Measurements from ENCODE around the gene GGT5. TPM values are rescaled to one million over a fixed set of nuclear protein-coding genes. Genes with fewer than 3 reads are reported as not detected.
"Not testable (repeated sequence)": the region's sequence is repeated elsewhere in the genome, so short reads cannot be mapped to it uniquely, and the experiment has no call there.

The GGT5 gene
- 0.15 TPM for polyA plus RNA-seq (2013)

- WGBS (ENCODE audit: insufficient coverage), result 37% methylated on average over 6 of the region's 12 CpGs
- Histone ChIP-seq H3K4me3 (ENCODE audit: control insufficient read depth in 1 of 7, extremely low read depth in 1 of 7, insufficient read depth in 4 of 7, low read depth in 2 of 7, low read length in 6 of 7) (peak within 1 kb of the TSS in 1 of 7 experiments; percentile 62), H3K4me1 (ENCODE audit: control extremely low read depth in 1 of 4, control insufficient read depth in 4 of 4, insufficient read depth in 4 of 4, low read length in 3 of 4) (peaks cover 0 to 63% (median 36%) of the 10 kb centered on the region in 4 experiments)
- H3K36me3 ChIP-seq (ENCODE audit: control insufficient read depth in 4 of 4, insufficient read depth in 4 of 4, low read length in 3 of 4); H3K27ac ChIP-seq (ENCODE audit: insufficient read depth in 1 of 2, low read depth in 1 of 2, low read length in 2 of 2, poor library complexity in 1 of 2, severe bottlenecking in 2 of 2); H3K27me3 ChIP-seq (replicated peaks in 2 of 5; ENCODE audit: control insufficient read depth in 4 of 5, insufficient read depth in 5 of 5, low read length in 4 of 5); H3K9me3 ChIP-seq (ENCODE audit: control extremely low read depth in 1 of 5, control insufficient read depth in 4 of 5, insufficient read depth in 2 of 5, low read depth in 1 of 5, low read length in 4 of 5); POLR2A ChIA-PET: not testable (repeated sequence)
- peak; percentile 17 to 63 (median 61) for DNase-seq
- CTCF ChIA-PET, result interaction anchor here (1.0 to 4.4 kb wide), 6 partner anchors 14 to 68 kb away, joined by 3 to 25 read pairs (median 3); no protein-coding TSS in a partner anchor
Observed at GRCh38 chr22:24245030-24245431, at the start of gene GGT5. GGT5 (minus strand) TSS chr22:24245082; CDS start chr22:24244725, 357 bp downstream.

- H3K36me3 ChIP-seq (ENCODE audit: control insufficient read depth in 4 of 4, insufficient read depth in 4 of 4, low read length in 3 of 4); H3K4me1 ChIP-seq (ENCODE audit: control extremely low read depth in 1 of 4, control insufficient read depth in 4 of 4, insufficient read depth in 4 of 4, low read length in 3 of 4); H3K27me3 ChIP-seq (replicated peaks in 2 of 5; ENCODE audit: control insufficient read depth in 4 of 5, insufficient read depth in 5 of 5, low read length in 4 of 5); H3K27ac ChIP-seq (ENCODE audit: insufficient read depth in 1 of 2, low read depth in 1 of 2, low read length in 2 of 2, poor library complexity in 1 of 2, severe bottlenecking in 2 of 2); DNase-seq; POLR2A ChIA-PET; CTCF ChIA-PET; H3K9me3 ChIP-seq (ENCODE audit: control extremely low read depth in 1 of 5, control insufficient read depth in 4 of 5, insufficient read depth in 2 of 5, low read depth in 1 of 5, low read length in 4 of 5); H3K4me3 ChIP-seq (ENCODE audit: control insufficient read depth in 1 of 7, extremely low read depth in 1 of 7, insufficient read depth in 4 of 7, low read depth in 2 of 7, low read length in 6 of 7): not testable (repeated sequence)
- WGBS (ENCODE audit: insufficient coverage), result no CpG with 5 or more reads among the region's 3 CpGs
Observed at GRCh38 chr22:24292202-24292830, 47.4 kb upstream of the GGT5 start.

GRCh38 chr22:24291515-24292201, 46.8 kb upstream of the GGT5 start:
- CTCF ChIA-PET, result no interaction called here

GRCh38 chr22:24290459-24290858, 45.6 kb upstream of the GGT5 start:
- Histone ChIP-seq H3K27ac (ENCODE audit: insufficient read depth in 1 of 2, low read depth in 1 of 2, low read length in 2 of 2, poor library complexity in 1 of 2, severe bottlenecking in 2 of 2) (no peak overlapping the region), H3K27me3 (replicated peaks in 2 of 5; ENCODE audit: control insufficient read depth in 4 of 5, insufficient read depth in 5 of 5, low read length in 4 of 5) (no peaks in the 10 kb centered on the region), H3K9me3 (ENCODE audit: control extremely low read depth in 1 of 5, control insufficient read depth in 4 of 5, insufficient read depth in 2 of 5, low read depth in 1 of 5, low read length in 4 of 5) (no peaks in the 10 kb centered on the region), H3K4me3 (ENCODE audit: control insufficient read depth in 1 of 7, extremely low read depth in 1 of 7, insufficient read depth in 4 of 7, low read depth in 2 of 7, low read length in 6 of 7) (no peak overlapping the region), H3K4me1 (ENCODE audit: control extremely low read depth in 1 of 4, control insufficient read depth in 4 of 4, insufficient read depth in 4 of 4, low read length in 3 of 4) (peaks cover 0 to 7% (median 4%) of the 10 kb centered on the region in 4 experiments), H3K36me3 (ENCODE audit: control insufficient read depth in 4 of 4, insufficient read depth in 4 of 4, low read length in 3 of 4) (peaks cover 0 to 5% (median 3%) of the 10 kb centered on the region in 4 experiments)
- DNase-seq, result no peak
- ChIA-PET CTCF (no interaction called here), POLR2A (no interaction called here)

More at GRCh38 chr22:24291515-24292201, 46.8 kb upstream of the GGT5 start:
- POLR2A ChIA-PET, result no interaction called here
- no peak for DNase-seq
- Histone ChIP-seq H3K9me3 (ENCODE audit: control extremely low read depth in 1 of 5, control insufficient read depth in 4 of 5, insufficient read depth in 2 of 5, low read depth in 1 of 5, low read length in 4 of 5) (no peaks in the 10 kb centered on the region), H3K36me3 (ENCODE audit: control insufficient read depth in 4 of 4, insufficient read depth in 4 of 4, low read length in 3 of 4) (peaks cover 0 to 6% (median 3%) of the 10 kb centered on the region in 4 experiments), H3K4me3 (ENCODE audit: control insufficient read depth in 1 of 7, extremely low read depth in 1 of 7, insufficient read depth in 4 of 7, low read depth in 2 of 7, low read length in 6 of 7) (no peak overlapping the region), H3K27me3 (replicated peaks in 2 of 5; ENCODE audit: control insufficient read depth in 4 of 5, insufficient read depth in 5 of 5, low read length in 4 of 5) (no peaks in the 10 kb centered on the region), H3K27ac (ENCODE audit: insufficient read depth in 1 of 2, low read depth in 1 of 2, low read length in 2 of 2, poor library complexity in 1 of 2, severe bottlenecking in 2 of 2) (no peak overlapping the region), H3K4me1 (ENCODE audit: control extremely low read depth in 1 of 4, control insufficient read depth in 4 of 4, insufficient read depth in 4 of 4, low read length in 3 of 4) (peaks cover 0 to 4% (median 3%) of the 10 kb centered on the region in 4 experiments)
- 94% methylated on average over 3 of the region's 3 CpGs for WGBS (ENCODE audit: insufficient coverage)

- WGBS (ENCODE audit: insufficient coverage), result 88% methylated on average over 2 of the region's 4 CpGs
- ChIA-PET CTCF (interaction anchor here (1.0 kb wide), 1 partner anchor 100 kb away, joined by 3 read pairs; no protein-coding TSS in a partner anchor), POLR2A (no interaction called here)
- Histone ChIP-seq H3K4me3 (ENCODE audit: control insufficient read depth in 1 of 7, extremely low read depth in 1 of 7, insufficient read depth in 4 of 7, low read depth in 2 of 7, low read length in 6 of 7) (no peak overlapping the region), H3K27me3 (replicated peaks in 2 of 5; ENCODE audit: control insufficient read depth in 4 of 5, insufficient read depth in 5 of 5, low read length in 4 of 5) (no peaks in the 10 kb centered on the region), H3K36me3 (ENCODE audit: control insufficient read depth in 4 of 4, insufficient read depth in 4 of 4, low read length in 3 of 4) (peaks cover 0 to 12% (median 4%) of the 10 kb centered on the region in 4 experiments), H3K9me3 (ENCODE audit: control extremely low read depth in 1 of 5, control insufficient read depth in 4 of 5, insufficient read depth in 2 of 5, low read depth in 1 of 5, low read length in 4 of 5) (no peaks in the 10 kb centered on the region), H3K4me1 (ENCODE audit: control extremely low read depth in 1 of 4, control insufficient read depth in 4 of 4, insufficient read depth in 4 of 4, low read length in 3 of 4) (peaks cover 0 to 7% (median 4%) of the 10 kb centered on the region in 4 experiments), H3K27ac (ENCODE audit: insufficient read depth in 1 of 2, low read depth in 1 of 2, low read length in 2 of 2, poor library complexity in 1 of 2, severe bottlenecking in 2 of 2) (no peak overlapping the region)
- no peak for DNase-seq
Observed at GRCh38 chr22:24289741-24290163, 44.9 kb upstream of the GGT5 start.

- CTCF ChIA-PET, result interaction anchor here (1.0 kb wide), 1 partner anchor 99 kb away, joined by 3 read pairs; no protein-coding TSS in a partner anchor
- H3K4me3 ChIP-seq (ENCODE audit: control insufficient read depth in 1 of 7, extremely low read depth in 1 of 7, insufficient read depth in 4 of 7, low read depth in 2 of 7, low read length in 6 of 7), result no peak overlapping the region
- POLR2A ChIA-PET, result no interaction called here
- DNase-seq, result no peak
- H3K27ac ChIP-seq (ENCODE audit: insufficient read depth in 1 of 2, low read depth in 1 of 2, low read length in 2 of 2, poor library complexity in 1 of 2, severe bottlenecking in 2 of 2), result no peak overlapping the region
- H3K4me1 ChIP-seq (ENCODE audit: control extremely low read depth in 1 of 4, control insufficient read depth in 4 of 4, insufficient read depth in 4 of 4, low read length in 3 of 4), result peaks cover 0 to 7% (median 5%) of the 10 kb centered on the region in 4 experiments
- H3K9me3 ChIP-seq (ENCODE audit: control extremely low read depth in 1 of 5, control insufficient read depth in 4 of 5, insufficient read depth in 2 of 5, low read depth in 1 of 5, low read length in 4 of 5), result no peaks in the 10 kb centered on the region
- no peaks in the 10 kb centered on the region for H3K27me3 ChIP-seq (replicated peaks in 2 of 5; ENCODE audit: control insufficient read depth in 4 of 5, insufficient read depth in 5 of 5, low read length in 4 of 5)
- peaks cover 0 to 14% (median 4%) of the 10 kb centered on the region in 4 experiments for H3K36me3 ChIP-seq (ENCODE audit: control insufficient read depth in 4 of 4, insufficient read depth in 4 of 4, low read length in 3 of 4)
- 77% methylated on average over 3 of the region's 4 CpGs for WGBS (ENCODE audit: insufficient coverage)
Observed at GRCh38 chr22:24289114-24289513, 44.2 kb upstream of the GGT5 start.

- H3K27ac ChIP-seq (ENCODE audit: insufficient read depth in 1 of 2, low read depth in 1 of 2, low read length in 2 of 2, poor library complexity in 1 of 2, severe bottlenecking in 2 of 2); DNase-seq; POLR2A ChIA-PET; CTCF ChIA-PET; H3K4me1 ChIP-seq (ENCODE audit: control extremely low read depth in 1 of 4, control insufficient read depth in 4 of 4, insufficient read depth in 4 of 4, low read length in 3 of 4); H3K4me3 ChIP-seq (ENCODE audit: control insufficient read depth in 1 of 7, extremely low read depth in 1 of 7, insufficient read depth in 4 of 7, low read depth in 2 of 7, low read length in 6 of 7); H3K9me3 ChIP-seq (ENCODE audit: control extremely low read depth in 1 of 5, control insufficient read depth in 4 of 5, insufficient read depth in 2 of 5, low read depth in 1 of 5, low read length in 4 of 5); H3K27me3 ChIP-seq (replicated peaks in 2 of 5; ENCODE audit: control insufficient read depth in 4 of 5, insufficient read depth in 5 of 5, low read length in 4 of 5): not testable (repeated sequence)
- H3K36me3 ChIP-seq (ENCODE audit: control insufficient read depth in 4 of 4, insufficient read depth in 4 of 4, low read length in 3 of 4), result peaks cover 0 to 14% (median 4%) of the 10 kb centered on the region in 4 experiments
- 100% methylated on average over 2 of the region's 6 CpGs for WGBS (ENCODE audit: insufficient coverage)
Observed at GRCh38 chr22:24287801-24288200, 42.9 kb upstream of the GGT5 start.

Data from common myeloid progenitor, CD34-positive (primary cell).